NOMO-1 treated with DMSO at 0.1 percent for 48 hours (cell line): Measurements from ENCODE around the gene ZFYVE9.
"Not testable (repeated sequence)": the region's sequence is repeated elsewhere in the genome, so short reads cannot be mapped to it uniquely, and the experiment has no call there.

Experiments used
- DNase-seq: peaks from one replicate; lab custom pipeline; 2025; ENCODE audit not compliant: unreplicated experiment; lab: John Stamatoyannopoulos, UW

ZFYVE9 gene

DNA sequence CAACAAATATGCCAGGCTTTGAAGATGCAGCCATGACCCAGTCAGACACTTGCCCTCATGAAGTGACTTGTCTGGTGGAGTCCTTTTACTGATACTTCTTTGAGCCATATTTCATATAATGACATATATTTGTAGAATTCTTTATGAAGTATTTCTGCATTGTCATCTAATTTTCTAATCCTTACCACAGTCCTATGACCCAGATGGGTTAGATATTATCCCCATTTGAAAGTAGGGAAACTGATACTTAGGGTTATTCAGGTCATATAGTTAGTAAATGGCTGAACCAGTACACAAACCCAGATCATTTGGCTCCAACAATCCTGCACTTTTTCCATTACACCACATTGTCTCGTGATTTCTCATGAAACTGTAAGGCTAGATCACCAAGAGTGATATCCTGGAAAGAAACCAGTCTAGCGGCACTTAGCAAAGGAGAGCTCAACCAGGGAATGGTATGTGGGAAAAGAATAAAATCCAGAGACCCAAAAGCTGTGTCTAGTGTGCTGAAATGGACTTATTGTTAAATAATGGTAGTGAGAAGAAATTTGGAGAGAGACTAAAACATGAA lies 49.6 kb downstream of the ZFYVE9 start:
- DNase-seq, result no peak

GRCh38 chr1:52192024-52192423 lies 50.1 kb downstream of the ZFYVE9 start:
- DNase-seq, result no peak

DNA sequence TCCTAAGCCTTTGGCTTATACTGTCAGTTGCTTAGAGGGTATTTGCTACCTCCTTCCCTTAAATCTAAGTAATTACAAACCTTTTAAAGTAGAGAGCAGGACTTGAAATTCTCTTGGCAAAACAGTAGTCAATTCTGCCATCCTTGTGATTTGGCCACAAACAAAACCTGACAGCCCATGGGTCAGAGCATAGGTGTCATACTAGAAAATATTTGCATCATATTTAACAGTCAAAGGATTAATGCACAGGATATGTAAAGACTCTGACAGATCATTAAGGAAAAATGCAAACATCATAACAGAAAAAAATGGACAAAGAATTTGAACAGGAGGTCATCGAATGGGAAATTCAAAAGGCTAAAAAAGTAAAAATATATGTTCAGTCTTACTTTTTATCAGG lies 50.5 kb downstream of the ZFYVE9 start:
- no peak for DNase-seq

GRCh38 chr1:52193985-52194384 lies 52.1 kb downstream of the ZFYVE9 start:
- no peak for DNase-seq

GRCh38 chr1:52195161-52195560 lies 53.3 kb downstream of the ZFYVE9 start:
- no peak for DNase-seq

DNA sequence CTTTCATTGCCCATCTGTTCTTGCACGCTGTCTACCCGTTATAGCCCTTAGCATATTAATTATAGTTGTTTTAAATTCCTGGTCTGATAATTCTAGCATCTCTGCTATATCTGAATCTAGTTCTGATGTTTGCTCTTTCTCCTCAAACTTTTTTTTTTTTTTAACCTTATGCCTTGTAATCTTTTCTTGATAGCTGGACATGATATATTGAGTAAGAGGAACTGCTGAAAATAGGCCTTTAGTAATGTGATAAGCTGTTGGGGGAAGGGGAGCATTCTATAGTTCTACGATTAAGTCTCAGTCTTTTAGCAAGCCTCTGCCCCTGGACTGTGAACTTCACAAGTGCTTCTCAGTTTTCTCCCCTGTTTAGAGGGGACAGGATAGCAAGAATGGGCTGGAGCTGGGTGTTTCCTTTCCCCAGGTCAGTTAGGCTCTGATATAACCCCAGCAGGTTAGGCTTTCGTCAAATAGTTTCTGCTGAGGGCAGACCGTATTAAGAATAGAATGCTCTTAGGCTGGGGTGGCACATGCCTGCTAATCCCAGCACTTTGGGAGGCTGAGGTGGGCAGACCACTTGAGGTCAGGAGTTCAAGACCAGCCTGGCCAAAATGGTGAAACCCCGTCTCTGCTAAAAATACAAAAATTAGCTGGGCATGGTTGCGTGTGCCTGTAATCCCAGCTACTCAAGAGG lies 62.2 kb downstream of the ZFYVE9 start:
- peak; percentile 68 for DNase-seq

- DNase-seq, result no peak
Measured at GRCh38 chr1:52204696-52205095, 62.8 kb downstream of the ZFYVE9 start.

DNA sequence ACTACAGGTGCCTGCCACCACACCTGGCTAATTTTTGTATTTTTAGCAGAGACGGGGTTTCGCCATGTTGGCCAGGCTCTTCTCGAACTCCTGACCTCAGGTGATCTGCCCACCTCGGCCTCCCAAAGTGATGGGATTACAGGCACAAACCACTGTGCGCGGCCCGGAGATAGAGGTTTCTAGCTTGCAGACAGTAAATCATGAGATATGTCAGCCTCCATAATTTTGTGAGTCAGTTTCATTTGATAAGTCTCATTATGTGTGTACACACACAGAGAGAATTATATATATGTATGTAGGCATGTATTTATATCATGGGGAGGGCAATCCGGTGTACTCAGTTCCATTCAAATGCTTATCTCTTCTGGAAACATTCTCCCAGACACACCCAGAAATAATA lies 64.8 kb downstream of the ZFYVE9 start:
- DNase-seq, result not testable (repeated sequence)

DNA sequence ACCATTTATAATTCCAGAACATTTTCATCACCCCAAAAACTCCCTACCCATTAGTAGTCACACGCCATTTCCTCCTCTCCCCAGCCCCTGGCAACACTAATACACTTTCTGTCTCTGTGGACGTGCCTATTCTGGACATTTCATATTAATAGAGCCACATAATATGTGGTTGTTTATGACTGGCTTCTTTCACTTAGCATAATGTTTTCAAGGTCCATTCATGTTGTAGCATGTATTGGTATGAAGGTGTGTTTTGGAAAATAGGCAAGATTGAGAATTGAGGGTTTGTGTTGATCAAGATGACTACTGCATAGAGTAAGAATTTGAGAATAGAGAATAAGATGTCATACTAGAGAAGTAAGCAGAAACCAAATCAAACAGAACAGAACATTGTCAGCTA lies 67.5 kb downstream of the ZFYVE9 start:
- DNase-seq, result no peak

DNA sequence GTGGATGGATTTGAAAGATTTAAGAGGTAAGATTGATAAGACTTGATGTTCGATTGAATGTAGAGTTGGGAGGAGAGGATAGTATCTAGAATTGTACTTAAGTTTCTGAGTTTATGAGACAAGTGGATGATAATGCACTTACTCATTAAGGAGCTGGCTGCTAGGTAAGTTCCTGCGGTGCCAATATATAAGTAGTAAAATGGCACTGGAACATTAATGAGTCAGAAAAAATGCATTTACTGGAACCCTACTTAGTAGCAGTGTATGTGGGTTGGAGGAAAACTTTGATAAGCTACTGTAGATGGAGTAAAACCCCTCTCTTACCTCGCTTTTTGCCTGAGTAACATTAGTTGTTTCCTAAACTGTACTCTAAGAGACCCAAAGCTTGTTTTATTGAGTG lies 68.2 kb downstream of the ZFYVE9 start:
- no peak for DNase-seq

- no peak for DNase-seq
Measured at GRCh38 chr1:52216907-52217458, 75.1 kb downstream of the ZFYVE9 start.

DNA sequence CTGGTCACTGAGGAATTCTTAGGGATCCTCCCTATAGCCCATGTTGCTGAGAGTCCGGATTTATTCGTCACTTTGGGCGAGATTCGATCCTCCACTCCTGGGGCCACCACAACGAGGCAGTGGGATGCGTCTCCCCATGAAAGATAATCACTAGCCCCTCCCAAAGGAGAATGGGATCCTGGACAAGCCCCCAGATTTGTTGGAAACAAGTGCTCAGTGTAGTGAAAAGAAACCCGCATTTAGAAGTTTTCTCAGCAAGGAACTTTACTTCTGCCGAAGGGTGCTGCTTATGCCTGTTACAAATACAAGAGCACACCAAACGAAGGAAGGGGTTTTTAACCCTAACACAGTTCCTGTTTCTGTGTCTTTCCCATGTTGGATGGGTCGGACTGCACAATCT lies 83.3 kb downstream of the ZFYVE9 start:
- no peak for DNase-seq

DNA sequence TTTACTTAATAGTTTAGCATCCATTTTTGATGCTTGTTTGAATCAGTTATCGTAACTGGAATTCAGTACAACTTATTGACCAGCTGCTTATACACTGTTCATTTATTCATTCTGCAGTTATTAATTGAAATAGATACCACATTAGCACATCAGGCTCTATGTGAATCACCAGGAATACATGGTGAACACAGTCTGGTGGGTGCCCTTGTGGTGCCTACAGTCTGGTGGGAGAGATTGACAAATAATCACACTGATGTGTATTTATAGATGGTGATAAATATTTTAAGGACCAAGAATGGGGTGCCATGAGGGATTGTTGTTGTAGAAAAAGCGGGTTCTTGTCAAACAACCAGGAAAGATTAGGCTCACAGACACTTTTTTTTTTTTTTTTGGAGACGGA lies 87.6 kb downstream of the ZFYVE9 start:
- DNase-seq, result no peak

- no peak for DNase-seq
Measured at GRCh38 chr1:52233463-52233862, 91.6 kb downstream of the ZFYVE9 start.

GRCh38 chr1:52234014-52234413 lies 92.1 kb downstream of the ZFYVE9 start:
- no peak for DNase-seq

GRCh38 chr1:52234708-52235107 lies 92.8 kb downstream of the ZFYVE9 start:
- no peak for DNase-seq

GRCh38 chr1:52235646-52236045 lies 93.8 kb downstream of the ZFYVE9 start:
- DNase-seq, result no peak

GRCh38 chr1:52237430-52237829 lies 95.5 kb downstream of the ZFYVE9 start:
- peak; percentile 63 for DNase-seq

DNA sequence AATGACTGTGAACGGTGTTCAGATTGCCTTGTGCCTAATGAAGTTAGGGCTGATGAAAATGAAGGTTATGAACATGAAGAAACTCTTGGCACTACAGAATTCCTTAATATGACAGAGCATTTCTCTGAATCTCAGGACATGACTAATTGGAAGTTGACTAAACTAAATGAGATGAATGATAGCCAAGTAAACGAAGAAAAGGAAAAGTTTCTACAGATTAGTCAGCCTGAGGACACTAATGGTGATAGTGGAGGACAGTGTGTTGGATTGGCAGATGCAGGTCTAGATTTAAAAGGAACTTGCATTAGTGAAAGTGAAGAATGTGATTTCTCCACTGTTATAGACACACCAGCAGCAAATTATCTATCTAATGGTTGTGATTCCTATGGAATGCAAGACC lies 96.6 kb downstream of the ZFYVE9 start:
- no peak for DNase-seq

DNA sequence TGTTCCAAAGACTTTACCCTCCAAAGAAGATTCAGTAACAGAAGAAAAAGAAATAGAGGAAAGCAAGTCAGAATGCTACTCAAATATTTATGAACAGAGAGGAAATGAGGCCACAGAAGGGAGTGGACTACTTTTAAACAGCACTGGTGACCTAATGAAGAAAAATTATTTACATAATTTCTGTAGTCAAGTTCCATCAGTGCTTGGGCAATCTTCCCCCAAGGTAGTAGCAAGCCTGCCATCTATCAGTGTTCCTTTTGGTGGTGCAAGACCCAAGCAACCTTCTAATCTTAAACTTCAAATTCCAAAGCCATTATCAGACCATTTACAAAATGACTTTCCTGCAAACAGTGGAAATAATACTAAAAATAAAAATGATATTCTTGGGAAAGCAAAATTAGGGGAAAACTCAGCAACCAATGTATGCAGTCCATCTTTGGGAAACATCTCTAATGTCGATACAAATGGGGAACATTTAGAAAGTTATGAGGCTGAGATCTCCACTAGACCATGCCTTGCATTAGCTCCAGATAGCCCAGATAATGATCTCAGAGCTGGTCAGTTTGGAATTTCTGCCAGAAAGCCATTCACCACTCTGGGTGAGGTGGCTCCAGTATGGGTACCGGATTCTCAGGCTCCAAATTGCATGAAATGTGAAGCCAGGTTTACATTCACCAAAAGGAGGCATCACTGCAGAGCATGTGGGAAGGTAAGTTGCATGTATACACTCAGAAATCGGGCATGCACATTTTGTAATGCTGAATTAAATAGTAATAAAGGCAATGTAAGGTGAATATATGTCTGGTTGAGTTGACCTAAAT lies 97.2 kb downstream of the ZFYVE9 start:
- DNase-seq, result peak; percentile 62

GRCh38 chr1:52239708-52240001 lies 97.8 kb downstream of the ZFYVE9 start:
- DNase-seq, result peak; percentile 91

- DNase-seq, result peak; percentile 71
Measured at GRCh38 chr1:52240592-52241210, 98.8 kb downstream of the ZFYVE9 start.
